ENCODE measurements around the gene FFAR3. TPM values are rescaled to one million over a fixed set of nuclear protein-coding genes. Genes with fewer than 3 reads are reported as not detected.
A peak's percentile ranks its signal among the peaks of the same experiment; 100 is the strongest.

FFAR3 gene
- total and polyA plus RNA-seq, 9 of the 15 experiments (the other 6 are each of a cell fraction or from before 2014, with no cell fraction given) = not detected

- TF ChIP-seq PRDM10 (IDR thresholded peaks at IDR 0.05; ENCODE audit: partially characterized antibody) (peak; percentile 97), ZMIZ1 (IDR thresholded peaks at IDR 0.05; ENCODE audit: low read depth in 2 of 2, low read length in 2 of 2) (no peak), ZFX (CRISPR knock-in tag; IDR thresholded peaks at IDR 0.05) (no peak), CREB5 (CRISPR knock-in tag; IDR thresholded peaks at IDR 0.05) (no peak), STAT6 (CRISPR knock-in tag; IDR thresholded peaks at IDR 0.05) (no peak), PPARD (CRISPR knock-in tag; IDR thresholded peaks at IDR 0.05) (no peak), ZNF184 (CRISPR knock-in tag; IDR thresholded peaks at IDR 0.05) (no peak), MYNN (IDR thresholded peaks at IDR 0.05) (no peak), MYNN (CRISPR knock-in tag; IDR thresholded peaks at IDR 0.05) (no peak), NCOR1 (IDR thresholded peaks at IDR 0.05) (no peak), STAT5A (IDR thresholded peaks at IDR 0.05; ENCODE audit: borderline replicate concordance, low read length) (no peak), TCF7 (IDR thresholded peaks at IDR 0.05; ENCODE audit: borderline replicate concordance) (no peak), SMAD3 (CRISPR knock-in tag; conservative IDR thresholded peaks at IDR 0.05) (no peak), ZBTB5 (IDR thresholded peaks at IDR 0.05) (peak; percentile 30; the same call in 1 of the 2 replicates)
Observed at GRCh38 chr19:35375505-35376307, 17.4 kb downstream of the FFAR3 start (continued).
